ENCODE data around the gene PPP3CB.
"Not testable (repeated sequence)": the region's sequence is repeated elsewhere in the genome, so short reads cannot be mapped to it uniquely, and the experiment has no call there.

Gene PPP3CB

GRCh38 chr10:73406846-73407245, 89.0 kb downstream of the PPP3CB start:
- Histone ChIP-seq H3K9me3 (ENCODE audit: low read depth, low read length) (no peaks in the 10 kb centered on the region), H3K9ac (ENCODE audit: insufficient read length) (no peak overlapping the region), H3K36me3 (ENCODE audit: insufficient read depth, low read length) (no peaks in the 10 kb centered on the region), H3K4me3 (no peak overlapping the region), H3K27ac (no peak overlapping the region)
- no peak for TF ChIP-seq POLR2AphosphoS5 (IDR thresholded peaks at IDR 0.05; ENCODE audit: borderline replicate concordance, low read depth, low read length)
- no peak for TF ChIP-seq FOXP2 (optimal IDR thresholded peaks at IDR 0.05; ENCODE audit: control extremely low read depth, extremely low read length, insufficient read depth)
- TF ChIP-seq EZH2 (IDR thresholded peaks at IDR 0.05): no peak
- no peak for DNase-seq (ENCODE audit: low read depth, low spot score)

GRCh38 chr10:73405556-73405955, 90.3 kb downstream of the PPP3CB start:
- Histone ChIP-seq H3K27ac (no peak overlapping the region), H3K9ac (ENCODE audit: insufficient read length) (no peak overlapping the region), H3K9me3 (ENCODE audit: low read depth, low read length) (no peaks in the 10 kb centered on the region), H3K36me3 (ENCODE audit: insufficient read depth, low read length) (no peaks in the 10 kb centered on the region), H3K4me3 (no peak overlapping the region)
- no peak for DNase-seq (ENCODE audit: low read depth, low spot score)
- TF ChIP-seq FOXP2 (optimal IDR thresholded peaks at IDR 0.05; ENCODE audit: control extremely low read depth, extremely low read length, insufficient read depth): no peak
- no peak for TF ChIP-seq POLR2AphosphoS5 (IDR thresholded peaks at IDR 0.05; ENCODE audit: borderline replicate concordance, low read depth, low read length)
- TF ChIP-seq EZH2 (IDR thresholded peaks at IDR 0.05): no peak

GRCh38 chr10:73404690-73405089, 91.1 kb downstream of the PPP3CB start:
- no peak for DNase-seq (ENCODE audit: low read depth, low spot score)
- H3K27ac ChIP-seq: no peak overlapping the region
- no peaks in the 10 kb centered on the region for H3K9me3 ChIP-seq (ENCODE audit: low read depth, low read length)
- no peaks in the 10 kb centered on the region for H3K36me3 ChIP-seq (ENCODE audit: insufficient read depth, low read length)
- TF ChIP-seq POLR2AphosphoS5 (IDR thresholded peaks at IDR 0.05; ENCODE audit: borderline replicate concordance, low read depth, low read length) (no peak), EZH2 (IDR thresholded peaks at IDR 0.05) (no peak), FOXP2 (optimal IDR thresholded peaks at IDR 0.05; ENCODE audit: control extremely low read depth, extremely low read length, insufficient read depth) (no peak)
- no peak overlapping the region for H3K9ac ChIP-seq (ENCODE audit: insufficient read length)
- H3K4me3 ChIP-seq: no peak overlapping the region

GRCh38 chr10:73401636-73402035, 94.2 kb downstream of the PPP3CB start:
- TF ChIP-seq FOXP2 (optimal IDR thresholded peaks at IDR 0.05; ENCODE audit: control extremely low read depth, extremely low read length, insufficient read depth) (no peak), EZH2 (IDR thresholded peaks at IDR 0.05) (no peak), POLR2AphosphoS5 (IDR thresholded peaks at IDR 0.05; ENCODE audit: borderline replicate concordance, low read depth, low read length) (no peak)
- no peak for DNase-seq (ENCODE audit: low read depth, low spot score)
- H3K4me3 ChIP-seq: no peak overlapping the region

GRCh38 chr10:73399063-73399462, 96.8 kb downstream of the PPP3CB start:
- Histone ChIP-seq H3K27ac (no peak overlapping the region), H3K4me3 (no peak overlapping the region), H3K9me3 (ENCODE audit: low read depth, low read length) (no peaks in the 10 kb centered on the region), H3K9ac (ENCODE audit: insufficient read length) (no peak overlapping the region), H3K36me3 (ENCODE audit: insufficient read depth, low read length) (peaks cover 12% of the 10 kb centered on the region)
- no peak for TF ChIP-seq POLR2AphosphoS5 (IDR thresholded peaks at IDR 0.05; ENCODE audit: borderline replicate concordance, low read depth, low read length)
- no peak for TF ChIP-seq EZH2 (IDR thresholded peaks at IDR 0.05)
- TF ChIP-seq FOXP2 (optimal IDR thresholded peaks at IDR 0.05; ENCODE audit: control extremely low read depth, extremely low read length, insufficient read depth): no peak
- no peak for DNase-seq (ENCODE audit: low read depth, low spot score)

More at GRCh38 chr10:73401636-73402035, 94.2 kb downstream of the PPP3CB start:
- Histone ChIP-seq H3K9ac (ENCODE audit: insufficient read length) (no peak overlapping the region), H3K27ac (no peak overlapping the region), H3K36me3 (ENCODE audit: insufficient read depth, low read length) (no peaks in the 10 kb centered on the region), H3K9me3 (ENCODE audit: low read depth, low read length) (no peaks in the 10 kb centered on the region)

- no peak overlapping the region for H3K27ac ChIP-seq
- no peak overlapping the region for H3K9ac ChIP-seq (ENCODE audit: insufficient read length)
- DNase-seq (ENCODE audit: low read depth, low spot score): no peak
- H3K9me3 ChIP-seq (ENCODE audit: low read depth, low read length): no peaks in the 10 kb centered on the region
- H3K36me3 ChIP-seq (ENCODE audit: insufficient read depth, low read length): peaks cover 12% of the 10 kb centered on the region
- H3K4me3 ChIP-seq: no peak overlapping the region
- TF ChIP-seq FOXP2 (optimal IDR thresholded peaks at IDR 0.05; ENCODE audit: control extremely low read depth, extremely low read length, insufficient read depth): no peak
- TF ChIP-seq EZH2 (IDR thresholded peaks at IDR 0.05): no peak
- no peak for TF ChIP-seq POLR2AphosphoS5 (IDR thresholded peaks at IDR 0.05; ENCODE audit: borderline replicate concordance, low read depth, low read length)
These were observed 97.8 kb downstream of the PPP3CB start for GRCh38 chr10:73398024-73398423.

GRCh38 chr10:73394325-73394724, 101.5 kb downstream of the PPP3CB start:
- DNase-seq (ENCODE audit: low read depth, low spot score); H3K9me3 ChIP-seq (ENCODE audit: low read depth, low read length); H3K27ac ChIP-seq; H3K9ac ChIP-seq (ENCODE audit: insufficient read length); H3K4me3 ChIP-seq: not testable (repeated sequence)
- peaks cover 12% of the 10 kb centered on the region for H3K36me3 ChIP-seq (ENCODE audit: insufficient read depth, low read length)

- H3K9me3 ChIP-seq (ENCODE audit: low read depth, low read length): no peaks in the 10 kb centered on the region
- H3K27ac ChIP-seq: no peak overlapping the region
- peaks cover 2% of the 10 kb centered on the region; the same call in 1 of the 2 replicates for H3K36me3 ChIP-seq (ENCODE audit: insufficient read depth, low read length)
- TF ChIP-seq FOXP2 (optimal IDR thresholded peaks at IDR 0.05; ENCODE audit: control extremely low read depth, extremely low read length, insufficient read depth) (no peak), POLR2AphosphoS5 (IDR thresholded peaks at IDR 0.05; ENCODE audit: borderline replicate concordance, low read depth, low read length) (no peak), EZH2 (IDR thresholded peaks at IDR 0.05) (no peak)
- DNase-seq (ENCODE audit: low read depth, low spot score): no peak
- no peak overlapping the region for H3K9ac ChIP-seq (ENCODE audit: insufficient read length)
- no peak overlapping the region for H3K4me3 ChIP-seq
These were observed 107.6 kb downstream of the PPP3CB start for GRCh38 chr10:73388228-73388627.

GRCh38 chr10:73386583-73386982, 109.2 kb downstream of the PPP3CB start:
- Histone ChIP-seq H3K27ac (no peak overlapping the region), H3K9me3 (ENCODE audit: low read depth, low read length) (no peaks in the 10 kb centered on the region), H3K36me3 (ENCODE audit: insufficient read depth, low read length) (peaks cover 6% of the 10 kb centered on the region; the same call in 1 of the 2 replicates), H3K4me3 (no peak overlapping the region), H3K9ac (ENCODE audit: insufficient read length) (no peak overlapping the region)
- no peak for DNase-seq (ENCODE audit: low read depth, low spot score)
- TF ChIP-seq POLR2AphosphoS5 (IDR thresholded peaks at IDR 0.05; ENCODE audit: borderline replicate concordance, low read depth, low read length) (no peak), EZH2 (IDR thresholded peaks at IDR 0.05) (no peak), FOXP2 (optimal IDR thresholded peaks at IDR 0.05; ENCODE audit: control extremely low read depth, extremely low read length, insufficient read depth) (no peak)
